Vagina (tissue), 2 donors: ENCODE results near the gene PPP1R13B.

Source experiments
- CTCF ChIP-seq, 3 experiments: fragments of 450-650 bp in 2 of 3; fragments of 200-600 bp in 1 of 3; sonication (generic) in 1 of 3; IDR thresholded peaks; one replicate each; pipeline ENCODE4 v1.5.1; 2017 to 2019; ENCODE audit warnings: antibody characterized with exemption in 3 of 3, mild to moderate bottlenecking in 2 of 3, moderate library complexity in 2 of 3
- POLR2A ChIP-seq, 2 donors: fragments of 450-650 bp; IDR thresholded peaks; one replicate each; pipeline ENCODE4 v1.6.1; 2017; ENCODE audit warnings: antibody characterized with exemption in 2 of 2, mild to moderate bottlenecking in 2 of 2, moderate library complexity in 2 of 2
- POLR2AphosphoS5 ChIP-seq, 2 donors: sonication (generic); formaldehyde crosslinking; IDR thresholded peaks; one replicate each; pipeline ENCODE4 v1.9.0; 2017; ENCODE audit warnings: antibody characterized with exemption in 2 of 2, mild to moderate bottlenecking in 2 of 2, low read depth in 1 of 2; ENCODE audit not compliant: insufficient read depth in 1 of 2

DNA sequence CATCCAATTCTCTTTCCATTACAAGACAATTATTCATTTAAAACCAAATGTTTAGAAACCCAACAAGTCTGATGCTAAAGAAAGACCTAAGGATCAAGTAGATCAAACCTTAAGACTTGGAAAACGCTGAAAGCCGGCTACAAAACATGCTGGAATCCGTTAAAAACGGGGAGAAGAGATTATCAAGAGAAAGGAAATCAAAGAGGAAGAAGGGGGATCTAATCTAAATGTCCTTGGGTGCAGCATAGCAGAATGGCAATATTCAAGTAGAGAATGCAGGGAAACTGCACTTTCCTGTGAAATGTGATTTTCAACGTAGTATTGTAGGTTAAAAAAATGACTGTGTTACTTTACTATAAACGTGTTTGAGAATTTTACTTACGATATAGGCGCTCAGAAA lies 1.3 kb downstream of the PPP1R13B start:
- TF ChIP-seq CTCF (IDR thresholded peaks at IDR 0.05) (no peak), POLR2AphosphoS5 (IDR thresholded peaks at IDR 0.05; ENCODE audit: insufficient read depth in 1 of 2, low read depth in 1 of 2) (no peak), POLR2A (IDR thresholded peaks at IDR 0.05) (no peak)
